GM19467 (cell line): ENCODE data around the gene TOX4.
A peak's percentile ranks its signal among the peaks of the same experiment; 100 is the strongest.
"Not testable (repeated sequence)": the region's sequence is repeated elsewhere in the genome, so short reads cannot be mapped to it uniquely, and the experiment has no call there.

ENCODE experiments used
- ATAC-seq: cut with Tn5 transposase; IDR thresholded peaks from one replicate; pipeline ENCODE4 v1.9.1; 2021; ENCODE audit warnings: mild to moderate bottlenecking, moderate library complexity; ENCODE audit not compliant: unreplicated experiment

The TOX4 gene

GRCh38 chr14:21476925-21477681 lies at the start of gene TOX4, which contains the start of gene RAB2B:
TSS of gene TOX4 (plus strand) at chr14:21477195. CDS start at chr14:21477279, 84 bp downstream.
TSS of gene RAB2B (minus strand) at chr14:21476959. CDS start at chr14:21476872, 87 bp downstream.
- ATAC-seq = peak; percentile 99

GRCh38 chr14:21428930-21429329 lies 48.1 kb upstream of the TOX4 start:
- no peak for ATAC-seq

GRCh38 chr14:21431126-21431525 lies 45.9 kb upstream of the TOX4 start:
- no peak for ATAC-seq

GRCh38 chr14:21436567-21437062 lies 40.4 kb upstream of the TOX4 start:
- ATAC-seq = no peak

GRCh38 chr14:21437063-21437901 lies 39.7 kb upstream of the TOX4 start:
- peak; percentile 96 for ATAC-seq

GRCh38 chr14:21440859-21441258 lies 36.1 kb upstream of the TOX4 start:
- ATAC-seq = no peak

- ATAC-seq = not testable (repeated sequence)
Measured at GRCh38 chr14:21442657-21443056, 34.3 kb upstream of the TOX4 start.

- ATAC-seq = no peak
Measured at GRCh38 chr14:21449899-21450216, 27.1 kb upstream of the TOX4 start.

- ATAC-seq = no peak
Measured at GRCh38 chr14:21454843-21455544, 22.0 kb upstream of the TOX4 start.

- peak; percentile 16 for ATAC-seq
Measured at GRCh38 chr14:21455592-21455911, 21.4 kb upstream of the TOX4 start.

- ATAC-seq = peak; percentile 96
Measured at GRCh38 chr14:21455912-21456667, 20.9 kb upstream of the TOX4 start, which contains the start of gene CHD8. TSS of gene CHD8 (minus strand) at chr14:21456123. CDS start at chr14:21431643, 24,480 bp downstream.

GRCh38 chr14:21467616-21468015 lies 9.4 kb upstream of the TOX4 start:
- no peak for ATAC-seq

- no peak for ATAC-seq
Measured at GRCh38 chr14:21475767-21476522, 1.1 kb upstream of the TOX4 start.

GRCh38 chr14:21476523-21476924 lies 471 bp upstream of the TOX4 start:
- ATAC-seq = no peak

- ATAC-seq = no peak
Measured at GRCh38 chr14:21486640-21487087, 9.7 kb downstream of the TOX4 start.

- ATAC-seq = no peak
Measured at GRCh38 chr14:21494902-21495762, 18.1 kb downstream of the TOX4 start.

GRCh38 chr14:21496453-21496852 lies 19.5 kb downstream of the TOX4 start:
- ATAC-seq = no peak

GRCh38 chr14:21498540-21499526 lies 21.8 kb downstream of the TOX4 start:
- no peak for ATAC-seq
